Skin epidermis (tissue), 12 donors: ENCODE data around the gene SGIP1.

Experiments
- H3K27ac ChIP-seq, 21 experiments: fragments of 200-600 bp; sonication (generic) in 11 of 21; one replicate each; pipeline ENCODE4 v1.5.0; 2020; ENCODE audit warnings: mild to moderate bottlenecking in 3 of 21, inconsistent platforms in 2 of 21, moderate library complexity in 2 of 21
- H3K4me3 ChIP-seq, 7 experiments: fragments of 200-600 bp; sonication (generic) in 2 of 7; one replicate each; pipeline ENCODE4 v1.5.0; 2020; ENCODE audit warnings: inconsistent platforms in 2 of 7, mild to moderate bottlenecking in 2 of 7, moderate library complexity in 1 of 7

Gene SGIP1

GRCh38 chr1:66546047-66546810 is 12.3 kb downstream of the SGIP1 start:
- no peak overlapping the region for H3K4me3 ChIP-seq
- no peak overlapping the region for H3K27ac ChIP-seq

GRCh38 chr1:66549017-66549416 is 15.1 kb downstream of the SGIP1 start:
- H3K27ac ChIP-seq = no peak overlapping the region

GRCh38 chr1:66550243-66550642 is 16.3 kb downstream of the SGIP1 start:
- no peak overlapping the region for H3K4me3 ChIP-seq
- no peak overlapping the region for H3K27ac ChIP-seq

More at GRCh38 chr1:66549017-66549416, 15.1 kb downstream of the SGIP1 start:
- no peak overlapping the region for H3K4me3 ChIP-seq

GRCh38 chr1:66552287-66552686 is 18.3 kb downstream of the SGIP1 start:
- H3K4me3 ChIP-seq = no peak overlapping the region
- H3K27ac ChIP-seq = no peak overlapping the region

- Histone ChIP-seq H3K27ac (no peak overlapping the region), H3K4me3 (no peak overlapping the region)
These were observed 18.9 kb downstream of the SGIP1 start for GRCh38 chr1:66552829-66553228.

GRCh38 chr1:66553846-66554245 is 19.9 kb downstream of the SGIP1 start:
- Histone ChIP-seq H3K27ac (no peak overlapping the region), H3K4me3 (no peak overlapping the region)

GRCh38 chr1:66556161-66556611 is 22.2 kb downstream of the SGIP1 start:
- Histone ChIP-seq H3K27ac (peak overlapping the region in 2 of 21 experiments; percentile 8 to 33), H3K4me3 (no peak overlapping the region)

GRCh38 chr1:66557157-66557556 is 23.2 kb downstream of the SGIP1 start:
- H3K27ac ChIP-seq = no peak overlapping the region

GRCh38 chr1:66559517-66559916 is 25.6 kb downstream of the SGIP1 start:
- no peak overlapping the region for H3K27ac ChIP-seq

More at GRCh38 chr1:66557157-66557556, 23.2 kb downstream of the SGIP1 start:
- H3K4me3 ChIP-seq = no peak overlapping the region

GRCh38 chr1:66562561-66562960 is 28.6 kb downstream of the SGIP1 start:
- Histone ChIP-seq H3K4me3 (no peak overlapping the region), H3K27ac (peak overlapping the region in 18 of 21 experiments; percentile 8 to 84 (median 60))

More at GRCh38 chr1:66559517-66559916, 25.6 kb downstream of the SGIP1 start:
- no peak overlapping the region for H3K4me3 ChIP-seq

- H3K4me3 ChIP-seq = no peak overlapping the region
- H3K27ac ChIP-seq = peak overlapping the region in 19 of 21 experiments; percentile 27 to 84 (median 62)
These were observed 29.3 kb downstream of the SGIP1 start for GRCh38 chr1:66563094-66563800.

GRCh38 chr1:66563941-66564630 is 30.1 kb downstream of the SGIP1 start:
- H3K4me3 ChIP-seq = no peak overlapping the region
- H3K27ac ChIP-seq = peak overlapping the region in 17 of 21 experiments; percentile 22 to 84 (median 60)

GRCh38 chr1:66570196-66570595 is 36.2 kb downstream of the SGIP1 start:
- Histone ChIP-seq H3K4me3 (no peak overlapping the region), H3K27ac (no peak overlapping the region)

GRCh38 chr1:66571789-66572188 is 37.8 kb downstream of the SGIP1 start:
- Histone ChIP-seq H3K4me3 (no peak overlapping the region), H3K27ac (peak overlapping the region in 2 of 21 experiments; percentile 31 to 48)

GRCh38 chr1:66575739-66576138 is 41.8 kb downstream of the SGIP1 start:
- Histone ChIP-seq H3K4me3 (no peak overlapping the region), H3K27ac (peak overlapping the region in 2 of 21 experiments; percentile 21 to 34)

- peak overlapping the region in 1 of 21 experiments; percentile 34 for H3K27ac ChIP-seq
These were observed 42.7 kb downstream of the SGIP1 start for GRCh38 chr1:66576645-66577044.

GRCh38 chr1:66578841-66579240 is 44.9 kb downstream of the SGIP1 start:
- H3K4me3 ChIP-seq = no peak overlapping the region
- H3K27ac ChIP-seq = no peak overlapping the region

More at GRCh38 chr1:66576645-66577044, 42.7 kb downstream of the SGIP1 start:
- no peak overlapping the region for H3K4me3 ChIP-seq

- no peak overlapping the region for H3K27ac ChIP-seq
- H3K4me3 ChIP-seq = no peak overlapping the region
These were observed 46.1 kb downstream of the SGIP1 start for GRCh38 chr1:66580081-66580480.

GRCh38 chr1:66583021-66583420 is 49.1 kb downstream of the SGIP1 start:
- no peak overlapping the region for H3K4me3 ChIP-seq

GRCh38 chr1:66585002-66585401 is 51.0 kb downstream of the SGIP1 start:
- Histone ChIP-seq H3K27ac (no peak overlapping the region), H3K4me3 (no peak overlapping the region)

More at GRCh38 chr1:66583021-66583420, 49.1 kb downstream of the SGIP1 start:
- no peak overlapping the region for H3K27ac ChIP-seq
